GM12878 (cell line): Measurements from ENCODE around the gene ABI3. TPM values are rescaled to one million over a fixed set of nuclear protein-coding genes. Genes with fewer than 3 reads are reported as not detected.
A peak's percentile ranks its signal among the peaks of the same experiment; 100 is the strongest.

ENCODE experiments used
- BHLHE40 ChIP-seq, 2 experiments: fragments of 450-650 bp in 1 of 2; IDR thresholded peaks; 2 replicates each; pipeline ENCODE4 v1.6.1; 2011 to 2017; ENCODE audit warnings: low read depth in 2 of 2, borderline replicate concordance in 1 of 2, improper control_type of control experiment in 1 of 2, low read length in 1 of 2, mild to moderate bottlenecking in 1 of 2
- CBX5 ChIP-seq: sonication (generic); IDR thresholded peaks from 2 replicates; pipeline ENCODE4 v1.6.1; 2016; ENCODE audit warnings: low read depth, moderate library complexity, mild to moderate bottlenecking, inconsistent platforms
- HDAC2 ChIP-seq: fragments of 200-600 bp; sonication (generic); IDR thresholded peaks from 2 replicates; pipeline ENCODE4 v1.6.1; 2017
- NKRF ChIP-seq: fragments of 450-650 bp; conservative IDR thresholded peaks from 2 replicates; pipeline ENCODE4 v1.6.1; 2017; ENCODE audit warnings: mild to moderate bottlenecking, moderate library complexity
- POU2F2 ChIP-seq: IDR thresholded peaks from 3 replicates; pipeline ENCODE4 v1.6.1; 2011; ENCODE audit warnings: low read depth, mild to moderate bottlenecking, low read length, borderline replicate concordance
- RFX5 ChIP-seq: IDR thresholded peaks from 2 replicates; pipeline ENCODE4 v1.6.1; 2011; ENCODE audit warnings: low read depth, low read length, improper control_type of control experiment
- SMARCA5 ChIP-seq: fragments of 450-650 bp; IDR thresholded peaks from 2 replicates; pipeline ENCODE4 v1.6.1; 2017; ENCODE audit warnings: mild to moderate bottlenecking
- STAT3 ChIP-seq: IDR thresholded peaks from 2 replicates; pipeline ENCODE4 v1.6.1; 2011; ENCODE audit warnings: low read depth, low read length, improper control_type of control experiment
- TARDBP ChIP-seq: IDR thresholded peaks from 2 replicates; pipeline ENCODE4 v1.6.1; 2016; ENCODE audit warnings: borderline replicate concordance
- TBL1XR1 ChIP-seq: IDR thresholded peaks from 2 replicates; pipeline ENCODE4 v1.6.1; 2012; ENCODE audit warnings: low read depth, low read length, improper control_type of control experiment
- polyA plus RNA-seq, 11 experiments: library from polyadenylated mRNA; depleted of rRNA in 4 of 11; unstranded in 6 of 11; stranded (reverse) in 5 of 11; fragments of >200 nt; fragmentation: Nextera tagmentation in 4 of 11; fragmentation: Illumina TruSeq in 1 of 11; extraction: Ambion mirVana in 4 of 11; extraction: Trizol in 1 of 11; gene quantifications; 1 replicate in 1 of 11; 2 replicates in 10 of 11; pipeline versions ENCODE4 v1.2.1 to v1.2.3, GENCODE V29; 2011 to 2016; ENCODE audit warnings: inconsistent platforms in 2 of 11, missing spikeins in 2 of 11, low read depth in 1 of 11
- total RNA-seq, 4 experiments: library from RNA; depleted of rRNA in 3 of 4; stranded (reverse); fragments of >200 nt in 3 of 4; fragmentation: Illumina TruSeq in 1 of 4; extraction: Trizol in 1 of 4; gene quantifications; 2 replicates each; pipeline versions ENCODE4 v1.2.1 to v1.2.3, GENCODE V29; 2013 to 2021
- TF ChIP-seq, protein P1 (sequence below): fragments of 450-650 bp; IDR thresholded peaks from 2 replicates; pipeline ENCODE4 v1.6.1; 2017; ENCODE audit warnings: mild to moderate bottlenecking, moderate library complexity
- TF ChIP-seq, protein P2 (sequence below): fragments of 450-650 bp; formaldehyde crosslinking; IDR thresholded peaks from 2 replicates; pipeline ENCODE4 v1.5.0; 2022; ENCODE audit warnings: mild to moderate bottlenecking, missing genetic modification characterization
- TF ChIP-seq, protein P3 (sequence below): fragments of 450-650 bp; IDR thresholded peaks from 2 replicates; pipeline ENCODE4 v1.6.1; 2017; ENCODE audit warnings: antibody characterized with exemption, mild to moderate bottlenecking, moderate library complexity

Gene ABI3
- total and polyA plus RNA-seq, 10 of the 15 experiments (the other 5 are each of a cell fraction or from before 2014, with no cell fraction given) = 13.4 to 109 (median 51.1) TPM

DNA sequence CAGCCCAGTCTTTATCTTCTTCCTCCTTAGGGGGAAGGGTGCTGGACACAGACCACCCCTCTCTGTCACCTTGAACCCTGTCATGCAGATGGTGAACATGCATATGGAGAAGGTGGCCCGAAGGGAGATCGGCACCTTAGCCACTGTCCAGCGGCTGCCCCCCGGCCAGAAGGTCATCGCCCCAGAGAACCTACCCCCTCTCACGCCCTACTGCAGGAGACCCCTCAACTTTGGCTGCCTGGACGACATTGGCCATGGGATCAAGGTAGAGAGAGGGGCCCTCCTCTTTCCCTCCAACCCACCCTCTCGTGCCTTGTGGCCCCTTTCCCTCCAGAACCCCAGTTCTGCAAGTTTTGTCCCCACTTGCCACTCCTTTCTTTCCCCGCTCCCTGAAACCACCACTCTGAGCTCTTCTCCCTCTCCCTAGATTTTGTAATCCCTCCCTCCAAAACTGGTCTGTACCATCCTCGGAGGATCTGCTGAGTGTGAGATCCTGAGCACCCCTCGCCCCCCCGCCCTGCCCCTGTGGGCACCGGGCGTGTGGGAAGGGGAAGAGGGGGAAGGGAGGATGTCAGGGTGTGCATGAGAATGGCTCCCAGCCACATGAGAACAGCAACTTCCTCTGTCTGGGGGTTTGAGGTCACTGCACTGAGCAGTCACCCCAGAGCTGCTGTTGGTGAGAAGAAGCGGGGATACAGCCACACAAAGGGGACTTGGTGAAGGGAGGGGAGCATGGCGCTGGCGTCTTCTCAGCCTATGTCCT is 7.3 kb downstream of the ABI3 start (continued):
- TF ChIP-seq, protein P1, sequence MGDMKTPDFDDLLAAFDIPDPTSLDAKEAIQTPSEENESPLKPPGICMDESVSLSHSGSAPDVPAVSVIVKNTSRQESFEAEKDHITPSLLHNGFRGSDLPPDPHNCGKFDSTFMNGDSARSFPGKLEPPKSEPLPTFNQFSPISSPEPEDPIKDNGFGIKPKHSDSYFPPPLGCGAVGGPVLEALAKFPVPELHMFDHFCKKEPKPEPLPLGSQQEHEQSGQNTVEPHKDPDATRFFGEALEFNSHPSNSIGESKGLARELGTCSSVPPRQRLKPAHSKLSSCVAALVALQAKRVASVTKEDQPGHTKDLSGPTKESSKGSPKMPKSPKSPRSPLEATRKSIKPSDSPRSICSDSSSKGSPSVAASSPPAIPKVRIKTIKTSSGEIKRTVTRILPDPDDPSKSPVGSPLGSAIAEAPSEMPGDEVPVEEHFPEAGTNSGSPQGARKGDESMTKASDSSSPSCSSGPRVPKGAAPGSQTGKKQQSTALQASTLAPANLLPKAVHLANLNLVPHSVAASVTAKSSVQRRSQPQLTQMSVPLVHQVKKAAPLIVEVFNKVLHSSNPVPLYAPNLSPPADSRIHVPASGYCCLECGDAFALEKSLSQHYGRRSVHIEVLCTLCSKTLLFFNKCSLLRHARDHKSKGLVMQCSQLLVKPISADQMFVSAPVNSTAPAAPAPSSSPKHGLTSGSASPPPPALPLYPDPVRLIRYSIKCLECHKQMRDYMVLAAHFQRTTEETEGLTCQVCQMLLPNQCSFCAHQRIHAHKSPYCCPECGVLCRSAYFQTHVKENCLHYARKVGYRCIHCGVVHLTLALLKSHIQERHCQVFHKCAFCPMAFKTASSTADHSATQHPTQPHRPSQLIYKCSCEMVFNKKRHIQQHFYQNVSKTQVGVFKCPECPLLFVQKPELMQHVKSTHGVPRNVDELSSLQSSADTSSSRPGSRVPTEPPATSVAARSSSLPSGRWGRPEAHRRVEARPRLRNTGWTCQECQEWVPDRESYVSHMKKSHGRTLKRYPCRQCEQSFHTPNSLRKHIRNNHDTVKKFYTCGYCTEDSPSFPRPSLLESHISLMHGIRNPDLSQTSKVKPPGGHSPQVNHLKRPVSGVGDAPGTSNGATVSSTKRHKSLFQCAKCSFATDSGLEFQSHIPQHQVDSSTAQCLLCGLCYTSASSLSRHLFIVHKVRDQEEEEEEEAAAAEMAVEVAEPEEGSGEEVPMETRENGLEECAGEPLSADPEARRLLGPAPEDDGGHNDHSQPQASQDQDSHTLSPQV = peak; percentile 76; the same call in 1 of the 2 replicates
- TF ChIP-seq TBL1XR1 = peak; percentile 83
- TF ChIP-seq POU2F2 = peak; percentile 82; the same call in 1 of the 3 replicates
- peak; percentile 74 to 77 for TF ChIP-seq BHLHE40 (IDR thresholded peaks at IDR 0.05; ENCODE audit: borderline replicate concordance in 1 of 2, low read depth in 2 of 2, low read length in 1 of 2)
- 0 out of 2 replicates have a peak, but pooled peaks have one; percentile 11 for TF ChIP-seq SMARCA5
- TF ChIP-seq, protein P2, sequence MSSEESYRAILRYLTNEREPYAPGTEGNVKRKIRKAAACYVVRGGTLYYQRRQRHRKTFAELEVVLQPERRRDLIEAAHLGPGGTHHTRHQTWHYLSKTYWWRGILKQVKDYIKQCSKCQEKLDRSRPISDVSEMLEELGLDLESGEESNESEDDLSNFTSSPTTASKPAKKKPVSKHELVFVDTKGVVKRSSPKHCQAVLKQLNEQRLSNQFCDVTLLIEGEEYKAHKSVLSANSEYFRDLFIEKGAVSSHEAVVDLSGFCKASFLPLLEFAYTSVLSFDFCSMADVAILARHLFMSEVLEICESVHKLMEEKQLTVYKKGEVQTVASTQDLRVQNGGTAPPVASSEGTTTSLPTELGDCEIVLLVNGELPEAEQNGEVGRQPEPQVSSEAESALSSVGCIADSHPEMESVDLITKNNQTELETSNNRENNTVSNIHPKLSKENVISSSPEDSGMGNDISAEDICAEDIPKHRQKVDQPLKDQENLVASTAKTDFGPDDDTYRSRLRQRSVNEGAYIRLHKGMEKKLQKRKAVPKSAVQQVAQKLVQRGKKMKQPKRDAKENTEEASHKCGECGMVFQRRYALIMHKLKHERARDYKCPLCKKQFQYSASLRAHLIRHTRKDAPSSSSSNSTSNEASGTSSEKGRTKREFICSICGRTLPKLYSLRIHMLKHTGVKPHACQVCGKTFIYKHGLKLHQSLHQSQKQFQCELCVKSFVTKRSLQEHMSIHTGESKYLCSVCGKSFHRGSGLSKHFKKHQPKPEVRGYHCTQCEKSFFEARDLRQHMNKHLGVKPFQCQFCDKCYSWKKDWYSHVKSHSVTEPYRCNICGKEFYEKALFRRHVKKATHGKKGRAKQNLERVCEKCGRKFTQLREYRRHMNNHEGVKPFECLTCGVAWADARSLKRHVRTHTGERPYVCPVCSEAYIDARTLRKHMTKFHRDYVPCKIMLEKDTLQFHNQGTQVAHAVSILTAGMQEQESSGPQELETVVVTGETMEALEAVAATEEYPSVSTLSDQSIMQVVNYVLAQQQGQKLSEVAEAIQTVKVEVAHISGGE (CRISPR knock-in tag) = no peak
- no peak for TF ChIP-seq HDAC2
- TF ChIP-seq STAT3 = 0 out of 2 replicates have a peak, but pooled peaks have one; percentile 52
- TF ChIP-seq, protein P3, sequence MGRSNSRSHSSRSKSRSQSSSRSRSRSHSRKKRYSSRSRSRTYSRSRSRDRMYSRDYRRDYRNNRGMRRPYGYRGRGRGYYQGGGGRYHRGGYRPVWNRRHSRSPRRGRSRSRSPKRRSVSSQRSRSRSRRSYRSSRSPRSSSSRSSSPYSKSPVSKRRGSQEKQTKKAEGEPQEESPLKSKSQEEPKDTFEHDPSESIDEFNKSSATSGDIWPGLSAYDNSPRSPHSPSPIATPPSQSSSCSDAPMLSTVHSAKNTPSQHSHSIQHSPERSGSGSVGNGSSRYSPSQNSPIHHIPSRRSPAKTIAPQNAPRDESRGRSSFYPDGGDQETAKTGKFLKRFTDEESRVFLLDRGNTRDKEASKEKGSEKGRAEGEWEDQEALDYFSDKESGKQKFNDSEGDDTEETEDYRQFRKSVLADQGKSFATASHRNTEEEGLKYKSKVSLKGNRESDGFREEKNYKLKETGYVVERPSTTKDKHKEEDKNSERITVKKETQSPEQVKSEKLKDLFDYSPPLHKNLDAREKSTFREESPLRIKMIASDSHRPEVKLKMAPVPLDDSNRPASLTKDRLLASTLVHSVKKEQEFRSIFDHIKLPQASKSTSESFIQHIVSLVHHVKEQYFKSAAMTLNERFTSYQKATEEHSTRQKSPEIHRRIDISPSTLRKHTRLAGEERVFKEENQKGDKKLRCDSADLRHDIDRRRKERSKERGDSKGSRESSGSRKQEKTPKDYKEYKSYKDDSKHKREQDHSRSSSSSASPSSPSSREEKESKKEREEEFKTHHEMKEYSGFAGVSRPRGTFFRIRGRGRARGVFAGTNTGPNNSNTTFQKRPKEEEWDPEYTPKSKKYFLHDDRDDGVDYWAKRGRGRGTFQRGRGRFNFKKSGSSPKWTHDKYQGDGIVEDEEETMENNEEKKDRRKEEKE = no peak
- TF ChIP-seq TARDBP = peak; percentile 80; the same call in 1 of the 2 replicates
- peak; percentile 70; the same call in 1 of the 2 replicates for TF ChIP-seq RFX5
- TF ChIP-seq NKRF = no peak
- 0 out of 2 replicates have a peak, but pooled peaks have one; percentile 16 for TF ChIP-seq CBX5
